GM11168 (cell line): ENCODE results near the gene RELN.
"Not testable (repeated sequence)": the region's sequence is repeated elsewhere in the genome, so short reads cannot be mapped to it uniquely, and the experiment has no call there.

Experiments used
- in situ Hi-C: fragments of 300-500 bp; cut with MboI; formaldehyde crosslinking; loops from one replicate; pipeline ENCODE4 v1.12.0; 2022; ENCODE audit warnings: low sequenced_read_pairs; ENCODE audit not compliant: unreplicated experiment

Gene RELN

DNA sequence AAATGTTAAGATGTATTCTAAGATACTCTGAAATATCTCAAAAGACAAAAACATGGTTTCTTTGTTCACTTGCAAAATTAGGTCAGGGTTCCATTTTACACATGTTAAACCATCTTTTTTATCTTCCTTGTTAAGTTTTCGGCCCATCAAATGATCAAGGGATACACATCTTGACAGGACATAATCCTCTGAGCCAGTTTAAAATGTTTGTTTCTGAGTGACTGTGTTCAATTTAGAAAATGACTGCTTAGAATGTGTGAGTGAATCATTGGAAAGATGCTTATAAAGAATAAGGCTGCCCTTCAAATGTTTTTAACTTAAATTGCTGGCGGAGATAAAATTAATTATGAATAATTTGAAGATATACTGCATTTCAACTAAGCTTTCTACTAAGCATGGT lies 447.5 kb downstream of the RELN start:
- in situ Hi-C loops: no loop called here

GRCh38 chr7:103541026-103541425 lies 448.4 kb downstream of the RELN start:
- in situ Hi-C loops: no loop called here

DNA sequence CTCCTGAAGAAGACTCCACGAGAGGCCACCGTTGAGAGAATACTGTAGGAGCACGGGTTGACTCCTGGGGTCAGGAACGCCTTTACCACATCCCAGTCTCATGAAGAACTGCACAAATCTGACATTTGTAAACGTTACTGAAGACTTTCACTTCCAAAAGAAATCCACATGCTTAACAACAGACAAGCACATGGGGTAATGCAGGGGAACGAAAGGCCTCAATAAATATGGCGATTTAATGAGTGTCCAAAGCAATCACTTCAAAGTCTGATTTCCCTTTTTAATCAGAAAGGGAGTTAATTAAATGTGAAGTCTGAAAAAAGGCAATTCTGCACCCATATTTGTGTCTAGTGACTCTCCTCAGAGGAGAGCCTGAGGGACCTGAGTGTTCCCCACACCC lies 449.1 kb downstream of the RELN start:
- in situ Hi-C loops: no loop called here

- in situ Hi-C loops: no loop called here
These were observed 449.6 kb downstream of the RELN start for GRCh38 chr7:103539875-103540274.

DNA sequence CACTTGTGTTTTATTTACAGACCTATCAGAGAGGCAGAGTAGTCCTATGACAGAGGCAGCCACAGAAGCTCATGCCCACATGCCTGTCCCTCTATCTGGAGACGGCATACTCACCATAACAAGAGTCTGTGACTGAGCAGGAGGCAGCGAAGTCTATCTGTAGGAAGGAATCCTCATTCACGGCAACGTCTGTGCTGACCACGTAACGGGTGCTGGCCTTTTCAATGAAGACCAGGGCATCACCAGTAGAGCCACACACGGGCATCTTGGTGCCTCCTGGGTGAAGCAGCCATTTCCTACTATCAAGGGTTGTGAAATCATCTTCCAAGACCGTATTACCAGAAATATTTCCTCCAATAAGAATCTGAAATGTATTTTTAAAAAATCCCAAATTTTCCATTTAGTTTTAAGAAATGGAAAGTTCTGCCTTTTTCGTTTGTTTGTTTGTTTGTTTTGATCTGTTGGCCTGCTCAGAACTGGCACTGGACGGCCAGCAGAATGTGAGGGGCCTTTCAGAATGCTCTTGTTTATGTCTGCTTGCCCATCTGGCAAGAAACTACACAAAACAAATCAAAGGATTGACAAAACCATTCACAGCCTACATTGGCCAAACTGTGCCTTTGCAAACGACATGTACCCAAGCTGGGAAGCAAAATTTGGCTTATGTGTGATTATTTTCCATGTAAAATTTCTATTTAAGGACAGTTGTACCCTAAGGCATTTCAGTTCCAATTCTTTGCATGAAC lies 450.3 kb downstream of the RELN start:
- in situ Hi-C loops: no loop called here

- in situ Hi-C loops: no loop called here
These were observed 455.7 kb downstream of the RELN start for GRCh38 chr7:103533761-103534160.

DNA sequence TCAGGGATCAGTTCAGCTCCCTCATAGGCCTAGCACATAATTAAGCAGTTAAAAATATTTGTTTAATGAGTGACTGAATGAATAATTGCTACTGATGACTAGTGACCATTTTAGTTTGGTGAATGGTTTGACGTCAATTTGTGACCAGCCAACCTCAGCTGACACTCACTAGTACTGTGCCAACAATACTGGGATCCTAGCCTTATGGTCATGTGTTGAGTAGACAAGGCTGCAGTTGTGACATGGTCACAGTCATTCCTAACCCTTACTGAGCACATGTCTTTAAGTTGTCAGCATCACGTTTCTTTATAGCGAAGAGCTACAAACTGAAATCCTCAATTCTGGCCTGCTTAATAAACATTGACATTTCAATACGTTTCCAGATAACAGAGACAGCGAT lies 456.5 kb downstream of the RELN start:
- in situ Hi-C loops: no loop called here

DNA sequence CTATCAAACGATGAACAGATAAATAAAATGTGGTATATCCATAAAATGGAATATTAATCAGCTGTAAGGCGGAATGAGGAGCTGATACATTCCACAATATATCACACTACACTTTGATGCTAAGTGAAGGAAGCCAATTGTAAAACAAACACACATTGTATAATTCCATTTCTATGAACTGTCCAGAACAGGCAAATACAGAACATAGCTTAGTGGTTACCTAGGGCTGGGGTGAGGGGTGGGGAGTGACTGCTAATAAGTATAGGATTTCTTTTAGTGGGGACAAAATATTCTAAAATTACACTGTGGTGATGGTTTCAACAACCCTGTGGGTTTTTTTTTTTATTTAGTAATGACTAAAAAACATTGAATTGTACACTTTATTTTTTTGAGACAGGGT lies 461.3 kb downstream of the RELN start:
- in situ Hi-C loops: no loop called here

GRCh38 chr7:103525937-103526336 lies 463.5 kb downstream of the RELN start:
- in situ Hi-C loops: no loop called here

DNA sequence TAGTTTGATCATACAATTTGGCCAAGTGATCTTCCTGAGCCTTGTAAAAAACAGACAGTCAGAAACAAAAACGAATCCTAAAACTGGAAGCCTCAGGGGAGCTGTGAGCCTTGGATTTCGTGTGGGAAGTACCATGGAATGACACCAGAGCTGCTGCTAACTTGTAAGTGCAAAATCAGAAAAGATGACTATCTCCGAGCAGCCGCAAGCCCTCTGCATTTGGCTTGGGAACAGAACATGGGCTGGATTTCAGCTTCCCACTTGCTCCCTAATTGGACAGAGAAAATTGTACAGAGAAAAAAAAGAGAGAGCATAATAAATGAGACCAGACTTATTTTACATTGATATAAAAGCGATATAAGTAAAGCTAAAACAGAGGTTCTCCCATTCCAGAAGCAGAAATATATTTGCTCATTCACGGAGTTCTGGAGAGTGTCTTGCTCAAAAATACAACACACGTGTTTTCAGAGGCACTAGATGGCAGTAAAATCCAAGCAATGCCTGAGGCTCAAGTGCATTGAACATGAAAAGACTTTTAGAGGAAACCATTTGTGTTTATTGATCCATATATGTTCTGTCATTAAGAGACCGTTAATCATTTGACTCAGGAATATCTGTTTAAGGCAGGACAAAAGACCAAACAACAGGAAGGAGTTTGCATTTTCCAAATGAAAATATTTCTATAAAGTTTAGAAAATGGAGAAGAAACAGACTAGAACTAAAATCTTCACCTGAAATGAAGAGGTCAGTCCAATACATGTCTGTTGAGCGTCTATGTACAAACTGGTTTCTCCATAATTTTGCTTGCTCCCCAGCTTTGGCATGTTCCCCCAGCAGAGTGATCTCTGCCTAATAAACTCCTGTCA lies 465.2 kb downstream of the RELN start:
- in situ Hi-C loops: no loop called here

GRCh38 chr7:103521937-103522336 lies 467.5 kb downstream of the RELN start:
- in situ Hi-C loops: no loop called here

DNA sequence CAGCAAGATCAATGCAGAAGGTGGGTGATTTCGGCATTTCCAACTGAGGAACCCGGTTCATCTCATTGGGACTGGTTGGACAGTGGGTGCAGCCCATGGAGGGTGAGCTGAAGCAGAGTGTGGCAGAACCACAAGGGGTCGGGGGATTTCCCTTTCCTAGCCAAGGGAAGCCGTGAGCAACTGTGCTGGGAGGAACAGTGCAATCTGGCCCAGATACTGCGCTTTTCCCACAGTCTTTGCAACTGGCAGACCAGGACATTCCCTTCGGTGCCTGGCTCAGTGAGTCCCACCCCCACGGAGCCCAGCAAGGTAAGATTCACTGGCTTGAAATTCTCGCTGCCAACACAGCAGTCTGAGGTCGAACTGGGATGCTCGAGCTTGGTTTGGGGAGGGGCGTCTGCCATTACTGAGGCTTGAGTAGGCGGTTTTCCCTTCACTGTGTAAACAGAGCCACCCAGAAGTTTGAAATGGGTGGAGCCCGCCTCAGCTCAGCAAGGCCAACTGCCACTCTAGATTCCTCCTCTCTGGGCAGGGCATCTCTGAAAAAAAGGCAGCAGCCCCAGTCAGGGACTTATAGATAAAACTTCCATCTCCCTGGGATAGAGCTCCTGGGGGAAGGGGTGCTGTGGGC lies 484.8 kb downstream of the RELN start:
- in situ Hi-C loops: no loop called here

DNA sequence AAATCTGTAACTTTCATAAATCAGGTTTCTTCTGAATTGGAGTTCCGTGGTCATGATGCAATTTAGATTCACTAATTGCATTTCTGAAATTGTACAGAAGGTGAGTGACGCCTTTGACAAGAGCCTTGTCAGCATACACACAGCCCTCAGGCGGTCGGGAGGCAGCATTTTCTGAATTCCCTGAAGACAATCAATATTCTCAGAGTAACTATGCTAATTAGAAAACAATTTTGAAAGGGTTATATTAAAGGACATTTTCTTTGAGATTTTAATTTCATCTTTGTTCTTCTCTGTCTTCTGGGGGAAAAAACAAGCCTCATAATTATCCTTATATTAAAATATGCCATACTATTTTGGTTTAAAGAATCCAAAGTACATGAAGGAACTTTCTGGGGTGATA lies 488.3 kb downstream of the RELN start:
- in situ Hi-C loops: no loop called here

GRCh38 chr7:103499976-103500375 lies 489.5 kb downstream of the RELN start:
- in situ Hi-C loops: no loop called here

- in situ Hi-C loops: no loop called here
These were observed 502.0 kb downstream of the RELN start for GRCh38 chr7:103487419-103487818.

DNA sequence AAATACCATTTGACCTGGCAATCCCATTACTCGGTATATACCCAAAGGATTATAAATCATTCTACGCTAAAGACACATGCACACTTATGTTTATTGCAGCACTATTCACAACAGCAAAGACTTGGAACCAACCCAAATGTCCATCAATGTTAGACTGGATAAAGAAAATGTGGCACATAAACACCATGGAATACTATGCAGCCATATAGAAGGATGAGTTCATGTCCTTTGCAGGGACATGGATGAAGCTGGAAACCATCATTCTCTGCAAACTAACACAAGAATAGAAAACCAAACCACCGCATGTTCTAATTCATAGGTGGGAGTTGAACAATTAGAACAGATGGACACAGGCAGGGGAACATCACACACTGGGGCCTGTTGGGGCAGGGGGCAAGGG lies 502.6 kb downstream of the RELN start:
- in situ Hi-C loops: not testable (repeated sequence)

- in situ Hi-C loops: no loop called here
These were observed 508.7 kb downstream of the RELN start for GRCh38 chr7:103480771-103481170.

DNA sequence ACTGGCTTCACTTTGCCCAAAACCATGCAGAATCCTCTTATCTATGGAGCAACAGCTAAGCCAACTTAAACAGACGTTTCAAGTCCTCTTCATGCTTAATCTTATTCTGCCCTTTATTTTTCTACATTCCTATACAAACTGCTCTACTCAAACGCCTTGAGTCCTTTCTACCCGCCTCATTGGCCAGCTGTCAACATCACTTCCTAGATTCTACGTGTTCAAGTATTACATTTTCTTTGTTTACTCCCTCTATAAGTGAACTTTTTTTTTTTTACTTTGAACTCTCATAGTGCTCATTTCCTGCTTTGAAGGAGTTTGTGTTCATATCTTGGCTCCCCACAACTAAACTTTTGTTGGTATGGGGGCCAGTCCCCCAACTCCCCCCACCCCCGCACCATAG lies 514.5 kb downstream of the RELN start:
- in situ Hi-C loops: no loop called here

GRCh38 chr7:103469095-103469948 lies 520.1 kb downstream of the RELN start:
- in situ Hi-C loops: no loop called here

DNA sequence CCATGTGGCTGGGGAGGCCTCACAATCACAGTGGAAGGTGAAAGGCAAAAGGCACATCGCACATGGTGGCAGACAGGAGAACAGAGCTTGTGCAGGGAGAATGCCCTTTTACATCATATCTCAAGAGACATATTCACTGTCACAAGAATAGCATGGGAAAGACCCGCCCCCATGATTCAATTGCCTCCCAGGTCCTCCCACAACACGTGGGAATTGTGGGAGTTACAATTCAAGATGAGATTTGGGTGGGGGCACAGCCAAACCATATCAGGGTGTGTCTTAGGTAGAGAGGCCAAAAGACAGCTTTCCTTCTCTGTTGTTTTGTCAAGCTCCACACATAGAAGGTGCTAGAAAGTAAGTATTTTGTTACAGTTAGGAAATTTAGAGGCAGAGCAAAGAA lies 522.6 kb downstream of the RELN start:
- in situ Hi-C loops: no loop called here
